ENCODE results near the gene CLIC5.

DNA sequence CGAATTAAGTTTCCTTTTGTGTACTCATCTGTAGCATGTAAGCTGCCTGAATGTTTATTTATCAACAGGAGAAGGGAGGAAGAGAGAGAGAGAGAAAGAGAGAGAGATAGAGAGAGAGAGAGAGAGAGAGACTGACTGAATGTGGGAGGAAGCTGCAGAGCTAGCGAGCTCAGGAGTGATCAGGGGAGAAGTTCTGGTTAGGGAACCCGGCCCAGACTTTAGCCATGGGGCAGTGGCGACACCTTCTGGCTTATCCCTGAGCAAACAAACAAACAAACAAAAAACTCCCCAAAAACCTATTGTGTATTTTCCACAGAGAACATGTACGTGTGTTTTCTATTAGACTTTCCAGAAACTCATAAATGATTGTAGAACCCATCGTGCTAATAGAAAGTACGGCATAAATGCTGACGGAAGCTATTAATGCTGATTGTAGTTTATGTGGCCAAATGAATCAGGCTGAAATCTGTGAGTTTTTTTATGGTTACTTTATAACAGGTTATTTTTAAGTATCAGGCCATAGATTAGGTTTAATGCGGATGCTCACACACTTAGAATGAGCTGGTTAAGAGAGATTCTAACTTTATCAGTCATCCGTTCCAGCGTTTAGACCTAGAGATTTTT is 92.8 kb downstream of the CLIC5 start:
- TF ChIP-seq, protein P1, sequence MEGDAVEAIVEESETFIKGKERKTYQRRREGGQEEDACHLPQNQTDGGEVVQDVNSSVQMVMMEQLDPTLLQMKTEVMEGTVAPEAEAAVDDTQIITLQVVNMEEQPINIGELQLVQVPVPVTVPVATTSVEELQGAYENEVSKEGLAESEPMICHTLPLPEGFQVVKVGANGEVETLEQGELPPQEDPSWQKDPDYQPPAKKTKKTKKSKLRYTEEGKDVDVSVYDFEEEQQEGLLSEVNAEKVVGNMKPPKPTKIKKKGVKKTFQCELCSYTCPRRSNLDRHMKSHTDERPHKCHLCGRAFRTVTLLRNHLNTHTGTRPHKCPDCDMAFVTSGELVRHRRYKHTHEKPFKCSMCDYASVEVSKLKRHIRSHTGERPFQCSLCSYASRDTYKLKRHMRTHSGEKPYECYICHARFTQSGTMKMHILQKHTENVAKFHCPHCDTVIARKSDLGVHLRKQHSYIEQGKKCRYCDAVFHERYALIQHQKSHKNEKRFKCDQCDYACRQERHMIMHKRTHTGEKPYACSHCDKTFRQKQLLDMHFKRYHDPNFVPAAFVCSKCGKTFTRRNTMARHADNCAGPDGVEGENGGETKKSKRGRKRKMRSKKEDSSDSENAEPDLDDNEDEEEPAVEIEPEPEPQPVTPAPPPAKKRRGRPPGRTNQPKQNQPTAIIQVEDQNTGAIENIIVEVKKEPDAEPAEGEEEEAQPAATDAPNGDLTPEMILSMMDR (conservative IDR thresholded peaks at IDR 0.05; ENCODE audit: low read length) = peak; percentile 81
- no peak for TF ChIP-seq EZH2phosphoT487 (IDR thresholded peaks at IDR 0.05; ENCODE audit: borderline replicate concordance, low read depth, low read length)
